ENCODE data around the gene CDKAL1.

The CDKAL1 gene

GRCh38 chr6:20850686-20851416, 316.6 kb downstream of the CDKAL1 start:
- DNase-seq, result no peak

GRCh38 chr6:20851795-20852194, 317.5 kb downstream of the CDKAL1 start:
- DNase-seq, result no peak

GRCh38 chr6:20853828-20854227, 319.6 kb downstream of the CDKAL1 start:
- DNase-seq, result no peak

GRCh38 chr6:20856681-20857288, 322.5 kb downstream of the CDKAL1 start:
- no peak for DNase-seq

GRCh38 chr6:20861481-20861880, 327.2 kb downstream of the CDKAL1 start:
- DNase-seq, result no peak

GRCh38 chr6:20866036-20866435, 331.8 kb downstream of the CDKAL1 start:
- no peak for DNase-seq

- no peak for DNase-seq
Measured at GRCh38 chr6:20866935-20867703, 332.9 kb downstream of the CDKAL1 start.

GRCh38 chr6:20868397-20869096, 334.3 kb downstream of the CDKAL1 start:
- DNase-seq, result no peak

- DNase-seq, result no peak
Measured at GRCh38 chr6:20870021-20870420, 335.8 kb downstream of the CDKAL1 start.

GRCh38 chr6:20870493-20870892, 336.2 kb downstream of the CDKAL1 start:
- DNase-seq, result no peak

GRCh38 chr6:20873425-20874190, 339.4 kb downstream of the CDKAL1 start:
- no peak for DNase-seq

GRCh38 chr6:20875369-20875963, 341.2 kb downstream of the CDKAL1 start:
- DNase-seq, result no peak

GRCh38 chr6:20876036-20876435, 341.8 kb downstream of the CDKAL1 start:
- DNase-seq, result no peak

- DNase-seq, result no peak
Measured at GRCh38 chr6:20876561-20876960, 342.3 kb downstream of the CDKAL1 start.

GRCh38 chr6:20877008-20877937, 343.0 kb downstream of the CDKAL1 start:
- DNase-seq, result no peak

- DNase-seq, result no peak
Measured at GRCh38 chr6:20879121-20879520, 344.9 kb downstream of the CDKAL1 start.

GRCh38 chr6:20879526-20879925, 345.3 kb downstream of the CDKAL1 start:
- DNase-seq, result no peak

- no peak for DNase-seq
Measured at GRCh38 chr6:20881365-20881764, 347.1 kb downstream of the CDKAL1 start.

- DNase-seq, result no peak
Measured at GRCh38 chr6:20882014-20882413, 347.8 kb downstream of the CDKAL1 start.

GRCh38 chr6:20885076-20885475, 350.8 kb downstream of the CDKAL1 start:
- no peak for DNase-seq

- DNase-seq, result no peak
Measured at GRCh38 chr6:20891161-20891560, 356.9 kb downstream of the CDKAL1 start.

Data from CD4-positive, alpha-beta T cell treated with Interferon gamma for 1 hour (primary cell).